Gastroesophageal sphincter (tissue), 3 donors: ENCODE results near the gene E2F2.

Experiments used
- POLR2A ChIP-seq, 2 donors: fragments of 450-650 bp; IDR thresholded peaks; one replicate each; pipeline ENCODE4 v1.6.1; 2017; ENCODE audit warnings: antibody characterized with exemption in 2 of 2, mild to moderate bottlenecking in 2 of 2, moderate library complexity in 1 of 2
- POLR2AphosphoS5 ChIP-seq: sonication (generic); formaldehyde crosslinking; IDR thresholded peaks from one replicate; pipeline ENCODE4 v1.6.1; 2017; ENCODE audit warnings: antibody characterized with exemption
- TF ChIP-seq, protein P1 (sequence below), 4 experiments: fragments of 200-600 bp in 2 of 4; fragments of 450-650 bp in 2 of 4; sonication (generic) in 1 of 4; IDR thresholded peaks; one replicate each; pipeline ENCODE4 v1.5.1; 2017 to 2019; ENCODE audit warnings: antibody characterized with exemption in 4 of 4, mild to moderate bottlenecking in 2 of 4, moderate library complexity in 2 of 4

DNA sequence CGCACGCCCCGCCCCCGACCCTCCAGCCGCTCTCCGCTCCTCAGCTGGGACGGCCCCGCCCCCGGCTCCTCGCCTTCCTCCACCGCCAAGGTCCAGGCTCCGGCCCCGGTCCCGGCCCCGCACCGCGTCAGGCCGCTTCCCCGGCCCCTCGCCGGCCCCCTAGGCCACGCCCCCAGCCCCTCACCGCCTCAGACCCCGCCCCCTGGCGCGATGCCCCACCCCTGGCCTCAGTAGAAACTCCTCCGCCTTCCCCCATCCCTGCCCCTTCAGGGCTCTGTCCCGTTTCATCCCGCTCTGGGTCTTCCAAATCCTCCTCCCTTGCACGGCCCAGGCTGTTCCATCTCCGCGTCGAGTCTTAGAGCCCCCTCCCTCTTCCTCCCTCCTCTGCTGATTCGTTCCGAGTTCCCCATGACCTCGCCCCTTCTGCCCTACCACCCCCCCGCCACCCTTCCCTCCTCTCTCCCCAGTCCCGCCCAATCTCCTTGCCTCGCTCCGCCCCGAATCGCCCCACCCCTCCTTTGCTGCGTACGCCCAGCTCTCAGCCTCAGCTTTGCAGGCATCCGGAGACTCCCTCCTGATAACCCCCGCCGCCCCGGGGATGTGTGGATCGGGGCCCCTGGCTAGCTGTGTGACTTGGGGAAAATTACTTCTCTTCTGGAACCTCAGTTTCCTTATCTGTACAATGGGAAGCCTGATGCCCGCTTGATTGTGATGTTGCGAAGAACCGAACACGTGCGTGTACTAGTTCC, 46.6 kb downstream of the E2F2 start:
- TF ChIP-seq, protein P1, sequence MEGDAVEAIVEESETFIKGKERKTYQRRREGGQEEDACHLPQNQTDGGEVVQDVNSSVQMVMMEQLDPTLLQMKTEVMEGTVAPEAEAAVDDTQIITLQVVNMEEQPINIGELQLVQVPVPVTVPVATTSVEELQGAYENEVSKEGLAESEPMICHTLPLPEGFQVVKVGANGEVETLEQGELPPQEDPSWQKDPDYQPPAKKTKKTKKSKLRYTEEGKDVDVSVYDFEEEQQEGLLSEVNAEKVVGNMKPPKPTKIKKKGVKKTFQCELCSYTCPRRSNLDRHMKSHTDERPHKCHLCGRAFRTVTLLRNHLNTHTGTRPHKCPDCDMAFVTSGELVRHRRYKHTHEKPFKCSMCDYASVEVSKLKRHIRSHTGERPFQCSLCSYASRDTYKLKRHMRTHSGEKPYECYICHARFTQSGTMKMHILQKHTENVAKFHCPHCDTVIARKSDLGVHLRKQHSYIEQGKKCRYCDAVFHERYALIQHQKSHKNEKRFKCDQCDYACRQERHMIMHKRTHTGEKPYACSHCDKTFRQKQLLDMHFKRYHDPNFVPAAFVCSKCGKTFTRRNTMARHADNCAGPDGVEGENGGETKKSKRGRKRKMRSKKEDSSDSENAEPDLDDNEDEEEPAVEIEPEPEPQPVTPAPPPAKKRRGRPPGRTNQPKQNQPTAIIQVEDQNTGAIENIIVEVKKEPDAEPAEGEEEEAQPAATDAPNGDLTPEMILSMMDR (IDR thresholded peaks at IDR 0.05), result no peak
- TF ChIP-seq POLR2A (IDR thresholded peaks at IDR 0.05), result no peak
- no peak for TF ChIP-seq POLR2AphosphoS5
